CD4-positive, alpha-beta T cell treated with Interleukin-6 at 100 ng/mL for 8 hours (primary cell): ENCODE data around the gene RBP3.

Experiments used
- DNase-seq: peaks from one replicate; pipeline ENCODE4 v3.0.0-alpha.2; 2020; ENCODE audit warnings: mixed read lengths, low spot score

RBP3 gene

DNA sequence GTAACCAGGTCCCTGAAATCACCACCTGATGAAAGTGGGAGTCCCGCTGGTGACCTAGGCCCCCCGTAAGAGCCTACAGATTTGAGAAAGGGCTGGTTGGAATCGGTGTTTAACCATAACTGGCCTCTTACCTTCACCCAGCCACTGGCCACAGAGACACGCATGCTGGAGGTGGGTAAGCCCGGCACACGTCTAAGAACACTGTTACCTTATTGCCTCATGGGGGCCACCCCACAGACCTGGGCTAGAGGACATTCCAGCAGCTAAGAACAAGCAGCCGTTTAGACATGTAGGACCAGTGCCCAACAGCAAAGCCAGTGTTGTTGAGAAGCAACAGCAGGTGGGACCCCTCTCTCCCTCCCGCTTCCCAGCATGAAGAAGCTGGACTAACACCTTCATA, 28.4 kb upstream of the RBP3 start:
- no peak for DNase-seq

GRCh38 chr10:47320812-47321211, 27.4 kb upstream of the RBP3 start:
- no peak for DNase-seq

DNA sequence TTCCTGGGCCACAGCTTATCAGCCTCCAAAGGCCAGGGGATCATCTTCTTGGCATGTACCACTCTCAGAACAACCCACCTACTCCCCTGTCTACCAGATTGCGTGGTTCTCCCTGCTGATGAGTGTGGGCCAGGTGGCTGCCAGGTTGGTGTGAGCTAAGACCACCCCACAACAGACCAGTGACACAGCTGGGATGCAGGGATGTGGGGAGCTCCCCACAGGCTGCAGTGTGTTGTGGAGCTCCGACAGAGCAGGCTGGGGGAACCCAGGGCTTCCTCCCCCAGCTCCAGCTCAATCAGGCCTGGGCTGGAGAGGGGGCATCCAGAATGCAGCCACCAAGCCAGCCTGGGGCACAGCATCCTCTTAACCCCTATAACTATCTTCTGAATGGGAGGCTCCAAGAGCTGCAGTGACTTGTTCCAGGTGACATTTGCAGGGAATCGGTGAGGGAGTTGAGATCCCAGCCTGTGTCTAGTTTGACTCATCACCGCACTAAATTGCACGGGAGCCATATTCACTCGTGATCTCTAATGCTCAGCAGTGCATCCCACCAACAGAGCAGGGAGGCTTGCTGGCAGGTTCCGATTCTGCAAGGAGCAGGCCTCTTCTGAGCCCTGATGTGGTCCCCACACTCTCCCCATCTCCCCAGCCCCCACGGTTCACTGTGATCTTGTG, 26.5 kb upstream of the RBP3 start:
- no peak for DNase-seq

DNA sequence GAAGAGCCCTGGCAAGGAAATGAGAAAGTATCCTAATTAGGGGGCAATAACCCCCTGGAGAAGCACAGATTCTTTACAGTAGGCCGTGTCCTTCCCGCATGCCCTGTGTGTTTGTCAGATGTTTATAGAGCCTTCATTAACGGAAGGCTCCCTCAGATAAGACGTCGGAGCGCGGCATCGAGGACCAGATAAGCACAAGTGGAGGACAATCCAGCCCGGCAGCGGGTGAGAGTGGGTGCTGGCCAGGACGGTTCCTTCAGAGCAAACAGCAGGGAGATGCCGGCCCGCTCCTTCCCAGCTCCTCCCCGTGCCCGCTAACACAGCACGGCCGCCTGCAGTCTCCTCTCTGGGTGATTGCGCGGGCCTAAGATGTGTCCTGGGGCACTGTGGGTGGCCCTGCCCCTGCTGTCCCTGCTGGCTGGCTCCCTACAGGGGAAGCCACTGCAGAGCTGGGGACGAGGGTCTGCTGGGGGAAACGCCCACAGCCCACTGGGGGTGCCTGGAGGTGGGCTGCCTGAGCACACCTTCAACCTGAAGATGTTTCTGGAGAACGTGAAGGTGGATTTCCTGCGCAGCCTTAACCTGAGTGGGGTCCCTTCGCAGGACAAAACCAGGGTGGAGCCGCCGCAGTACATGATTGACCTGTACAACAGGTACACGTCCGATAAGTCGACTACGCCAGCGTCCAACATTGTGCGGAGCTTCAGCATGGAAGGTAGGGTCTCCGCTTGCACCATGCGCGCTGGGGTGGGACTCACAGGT, 25.7 kb upstream of the RBP3 start, which contains the start of gene GDF2:
Gene GDF2, plus strand, starts transcription at position 155 of the 762 bp plus-strand sequence. Its CDS starts 215 bp downstream, at position 370.
- no peak for DNase-seq

DNA sequence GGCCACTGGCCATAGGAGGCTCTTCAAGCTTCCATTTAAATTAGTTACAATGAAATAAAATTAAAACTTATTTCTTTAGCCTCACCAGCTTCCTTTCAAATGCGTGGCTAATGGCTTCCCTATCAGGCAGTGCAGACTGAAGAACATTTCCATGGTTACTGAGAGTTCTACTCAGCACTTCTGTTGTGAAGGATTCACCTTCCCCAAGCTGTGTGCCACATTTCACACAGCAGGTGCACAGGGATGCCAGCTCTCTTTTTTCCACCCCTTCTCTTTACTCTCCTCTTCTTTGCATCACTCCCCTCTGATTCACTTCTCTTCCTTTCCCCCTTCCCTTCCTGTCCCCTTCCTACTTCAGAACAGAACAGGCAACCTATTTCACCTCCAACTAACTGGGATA, 25.1 kb upstream of the RBP3 start:
- DNase-seq, result no peak

DNA sequence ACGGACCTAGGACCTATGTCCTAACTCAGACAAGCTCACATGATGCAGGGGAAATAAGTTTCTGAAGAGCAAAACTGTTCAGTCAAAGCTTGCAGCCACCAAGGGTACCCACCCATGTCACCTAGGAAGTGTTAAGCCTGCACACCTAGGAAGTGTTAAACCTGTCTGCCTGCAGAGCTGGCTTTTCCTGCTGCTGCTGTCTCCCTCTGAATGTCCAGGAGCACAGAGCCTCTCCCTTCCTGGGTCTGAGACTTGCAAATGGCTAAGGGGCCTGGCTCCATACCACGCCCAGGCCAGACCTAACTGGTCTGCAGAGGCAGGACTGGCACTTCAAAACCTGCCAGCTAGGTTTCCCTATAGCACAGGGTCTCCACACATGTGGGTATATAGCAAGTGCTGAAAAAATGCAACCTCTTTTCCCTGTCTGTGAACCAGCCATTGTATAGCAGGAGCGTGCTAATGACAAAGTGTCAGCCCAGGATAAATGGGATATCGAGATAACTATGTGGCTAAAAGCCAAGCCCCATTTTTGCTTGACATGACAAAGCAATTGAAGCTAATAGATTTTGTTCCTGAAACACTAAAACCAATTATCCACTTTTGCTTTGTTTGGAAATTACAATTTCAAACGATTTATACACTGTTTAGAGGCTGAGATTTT, 24.4 kb upstream of the RBP3 start:
- DNase-seq, result no peak

DNA sequence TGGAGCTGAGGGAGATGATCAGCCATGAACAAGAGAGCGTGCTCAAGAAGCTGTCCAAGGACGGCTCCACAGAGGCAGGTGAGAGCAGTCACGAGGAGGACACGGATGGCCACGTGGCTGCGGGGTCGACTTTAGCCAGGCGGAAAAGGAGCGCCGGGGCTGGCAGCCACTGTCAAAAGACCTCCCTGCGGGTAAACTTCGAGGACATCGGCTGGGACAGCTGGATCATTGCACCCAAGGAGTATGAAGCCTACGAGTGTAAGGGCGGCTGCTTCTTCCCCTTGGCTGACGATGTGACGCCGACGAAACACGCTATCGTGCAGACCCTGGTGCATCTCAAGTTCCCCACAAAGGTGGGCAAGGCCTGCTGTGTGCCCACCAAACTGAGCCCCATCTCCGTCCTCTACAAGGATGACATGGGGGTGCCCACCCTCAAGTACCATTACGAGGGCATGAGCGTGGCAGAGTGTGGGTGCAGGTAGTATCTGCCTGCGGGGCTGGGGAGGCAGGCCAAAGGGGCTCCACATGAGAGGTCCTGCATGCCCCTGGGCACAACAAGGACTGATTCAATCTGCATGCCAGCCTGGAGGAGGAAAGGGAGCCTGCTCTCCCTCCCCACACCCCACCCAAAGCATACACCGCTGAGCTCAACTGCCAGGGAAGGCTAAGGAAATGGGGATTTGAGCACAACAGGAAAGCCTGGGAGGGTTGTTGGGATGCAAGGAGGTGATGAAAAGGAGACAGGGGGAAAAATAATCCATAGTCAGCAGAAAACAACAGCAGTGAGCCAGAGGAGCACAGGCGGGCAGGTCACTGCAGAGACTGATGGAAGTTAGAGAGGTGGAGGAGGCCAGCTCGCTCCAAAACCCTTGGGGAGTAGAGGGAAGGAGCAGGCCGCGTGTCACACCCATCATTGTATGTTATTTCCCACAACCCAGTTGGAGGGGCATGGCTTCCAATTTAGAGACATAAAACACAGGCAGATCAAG, 22.6 kb upstream of the RBP3 start:
- DNase-seq, result no peak

GRCh38 chr10:47326306-47326926, 21.7 kb upstream of the RBP3 start:
- no peak for DNase-seq

DNA sequence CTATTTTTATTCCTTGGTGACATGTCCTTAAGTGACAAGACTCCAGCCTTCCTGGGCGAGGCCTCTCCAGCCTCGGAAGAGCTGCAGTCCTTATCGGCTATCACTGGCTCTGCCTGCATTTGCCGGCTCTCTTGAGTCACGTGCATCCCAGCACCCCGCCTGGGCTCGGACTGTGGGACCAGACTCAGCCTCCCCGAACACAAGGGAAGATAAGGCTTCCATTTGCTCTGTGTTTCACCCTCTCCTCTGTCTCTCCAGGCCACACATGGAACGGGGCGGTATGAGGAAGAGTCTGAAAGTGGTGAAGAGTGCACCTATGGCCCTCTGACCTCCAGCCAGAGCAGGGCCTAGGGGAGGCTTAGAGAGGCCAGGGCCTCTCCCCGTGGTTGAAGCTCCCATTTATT, 21.2 kb upstream of the RBP3 start:
- no peak for DNase-seq

GRCh38 chr10:47329855-47330254, 18.3 kb upstream of the RBP3 start:
- DNase-seq, result no peak

DNA sequence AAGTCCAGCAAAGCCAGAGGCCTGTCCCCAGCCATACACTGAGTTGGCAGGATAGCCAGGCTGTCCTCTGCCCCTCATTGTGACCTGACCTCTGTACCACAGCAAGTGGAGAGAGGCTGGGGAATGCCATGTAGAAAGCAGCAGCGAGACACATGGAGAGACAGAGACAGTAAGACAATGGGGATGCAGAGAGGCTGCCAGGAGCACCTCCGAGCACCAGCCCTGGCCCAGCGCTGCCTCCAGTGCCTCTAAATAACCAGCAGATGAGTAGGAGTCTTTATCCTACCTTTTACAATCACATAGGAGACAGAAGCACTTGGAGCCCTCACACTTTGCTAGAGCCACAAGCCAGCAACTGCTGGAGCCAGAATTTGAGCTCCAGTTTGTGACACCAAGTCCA, 17.8 kb upstream of the RBP3 start:
- no peak for DNase-seq

DNA sequence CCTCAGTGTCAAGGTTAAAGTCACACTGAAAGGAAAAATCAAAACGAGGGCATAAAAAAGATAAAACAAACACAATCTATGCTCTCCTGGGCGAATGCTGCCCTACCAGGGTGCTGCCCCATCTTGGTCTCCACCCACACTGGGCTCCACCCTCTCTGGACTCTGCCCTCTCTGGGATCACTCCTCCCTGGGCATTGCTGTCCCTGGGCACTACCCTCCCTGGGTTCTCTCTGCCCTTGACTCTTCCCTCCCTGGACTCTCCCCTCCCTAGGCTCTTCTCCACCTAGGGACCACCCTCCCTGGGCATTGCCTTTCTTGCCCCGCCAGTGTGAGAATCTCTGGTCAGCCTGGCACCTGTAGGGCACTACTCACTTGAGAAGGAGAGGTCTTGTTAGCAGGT, 17.4 kb upstream of the RBP3 start:
- no peak for DNase-seq

GRCh38 chr10:47331491-47331890, 16.7 kb upstream of the RBP3 start:
- no peak for DNase-seq

DNA sequence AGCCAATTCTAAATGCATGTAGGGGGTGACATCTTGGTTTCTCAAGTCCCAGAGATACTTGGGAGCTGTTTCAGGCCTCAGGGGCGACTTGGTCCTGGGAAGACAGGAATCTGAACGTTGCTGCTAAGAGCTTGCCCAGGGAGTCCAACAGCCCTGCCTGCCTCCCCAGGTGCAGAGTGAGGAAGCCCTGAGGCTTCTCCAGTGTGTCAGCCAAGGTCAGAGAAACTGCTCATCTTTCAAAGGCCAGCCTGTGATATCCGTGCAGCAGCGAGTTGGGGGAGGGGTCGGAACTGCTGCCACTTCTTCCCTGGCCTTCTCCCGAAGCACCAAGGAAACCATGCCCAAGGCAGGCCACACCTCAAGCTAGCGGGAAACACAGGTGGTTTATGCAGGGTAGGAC, 16.2 kb upstream of the RBP3 start:
- DNase-seq, result no peak

- no peak for DNase-seq
Measured at GRCh38 chr10:47332371-47332770, 15.8 kb upstream of the RBP3 start.

DNA sequence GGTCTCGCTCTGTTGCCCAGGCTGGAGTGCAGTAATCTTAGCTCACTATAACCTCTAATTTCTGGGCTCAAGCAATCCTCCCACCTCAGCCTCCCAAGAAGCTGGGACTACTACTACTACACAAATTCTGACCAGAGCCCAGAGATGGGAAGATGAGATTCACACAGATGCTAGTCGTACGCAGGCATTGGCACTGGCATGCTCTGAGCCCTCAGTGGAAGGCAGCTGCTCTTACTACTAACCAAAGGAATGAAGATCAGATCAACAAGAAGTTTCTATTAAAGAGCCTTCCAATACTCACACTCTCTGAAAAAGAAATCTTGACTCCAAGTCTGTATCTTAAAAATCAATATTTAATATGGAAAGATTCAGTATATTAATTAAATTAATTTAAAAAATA, 15.2 kb upstream of the RBP3 start:
- DNase-seq, result no peak

- DNase-seq, result no peak
Measured at GRCh38 chr10:47333532-47333931, 14.6 kb upstream of the RBP3 start.

DNA sequence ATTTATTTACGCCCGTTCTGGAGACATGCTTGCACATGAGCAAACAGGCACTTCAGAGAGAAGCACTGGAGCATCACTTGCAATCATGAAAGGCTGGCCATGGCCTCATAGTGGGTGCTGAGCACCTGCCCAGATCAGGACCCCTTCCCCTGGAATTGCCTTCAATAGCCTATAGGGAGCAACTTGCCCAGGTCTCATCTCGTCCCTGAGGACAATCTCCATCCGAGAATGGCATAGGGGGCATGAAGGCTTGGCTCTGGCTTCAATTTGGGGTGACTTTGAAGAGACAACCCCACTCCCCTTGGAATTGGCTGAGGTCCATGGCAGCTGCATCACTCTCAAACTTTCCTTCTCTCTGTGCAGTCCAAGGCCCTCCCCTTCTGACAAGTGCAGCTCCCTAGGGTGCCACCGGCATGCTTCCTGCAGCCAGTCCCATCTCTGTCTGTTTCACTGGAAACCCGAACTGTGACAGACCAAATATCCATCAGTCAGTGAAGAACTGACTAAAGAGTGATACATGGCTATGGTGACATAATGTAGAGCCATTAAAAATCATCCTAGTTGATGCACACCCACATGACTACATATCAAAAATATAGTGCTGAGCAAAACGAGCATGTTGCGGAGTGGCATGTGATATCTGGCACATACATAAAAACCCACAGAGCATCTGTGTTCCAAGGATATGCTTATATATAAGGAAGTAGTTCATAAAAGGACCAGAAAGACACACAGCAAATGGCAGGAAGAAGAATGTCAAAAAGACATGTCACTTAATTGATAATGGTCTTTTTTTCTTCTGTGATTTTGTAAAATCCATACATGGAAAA, 13.5 kb upstream of the RBP3 start:
- DNase-seq, result no peak

DNA sequence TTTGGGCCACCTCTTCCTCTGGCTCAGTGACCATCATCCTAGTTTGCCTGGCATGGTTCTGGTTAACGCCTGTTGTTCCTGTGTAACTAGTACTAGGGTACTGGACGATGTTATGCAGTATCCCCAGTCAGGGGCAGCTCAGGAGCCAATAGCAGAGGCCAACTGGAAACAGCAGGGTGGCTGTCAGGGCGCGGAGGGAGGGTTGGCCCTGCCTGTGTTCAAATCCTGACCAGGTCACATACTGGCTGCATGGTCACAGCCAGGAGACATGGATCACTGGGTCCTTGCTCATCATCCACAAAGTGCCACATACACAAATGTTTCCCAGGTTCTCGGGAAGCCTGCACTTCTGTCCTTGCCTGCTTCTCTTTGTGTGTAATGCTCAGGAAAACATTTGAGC, 12.3 kb upstream of the RBP3 start:
- DNase-seq, result no peak

GRCh38 chr10:47336387-47337134, 11.6 kb upstream of the RBP3 start:
- DNase-seq, result no peak
